Glomerular visceral epithelial cell (primary cell): ENCODE measurements around the gene BCKDHB.
"Not testable (repeated sequence)": the region's sequence is repeated elsewhere in the genome, so short reads cannot be mapped to it uniquely, and the experiment has no call there.

Source experiments
- DNase-seq: peaks from one replicate; pipeline ENCODE4 v3.0.0-alpha.2; 2016; ENCODE audit errors: extremely low spot score

BCKDHB gene

DNA sequence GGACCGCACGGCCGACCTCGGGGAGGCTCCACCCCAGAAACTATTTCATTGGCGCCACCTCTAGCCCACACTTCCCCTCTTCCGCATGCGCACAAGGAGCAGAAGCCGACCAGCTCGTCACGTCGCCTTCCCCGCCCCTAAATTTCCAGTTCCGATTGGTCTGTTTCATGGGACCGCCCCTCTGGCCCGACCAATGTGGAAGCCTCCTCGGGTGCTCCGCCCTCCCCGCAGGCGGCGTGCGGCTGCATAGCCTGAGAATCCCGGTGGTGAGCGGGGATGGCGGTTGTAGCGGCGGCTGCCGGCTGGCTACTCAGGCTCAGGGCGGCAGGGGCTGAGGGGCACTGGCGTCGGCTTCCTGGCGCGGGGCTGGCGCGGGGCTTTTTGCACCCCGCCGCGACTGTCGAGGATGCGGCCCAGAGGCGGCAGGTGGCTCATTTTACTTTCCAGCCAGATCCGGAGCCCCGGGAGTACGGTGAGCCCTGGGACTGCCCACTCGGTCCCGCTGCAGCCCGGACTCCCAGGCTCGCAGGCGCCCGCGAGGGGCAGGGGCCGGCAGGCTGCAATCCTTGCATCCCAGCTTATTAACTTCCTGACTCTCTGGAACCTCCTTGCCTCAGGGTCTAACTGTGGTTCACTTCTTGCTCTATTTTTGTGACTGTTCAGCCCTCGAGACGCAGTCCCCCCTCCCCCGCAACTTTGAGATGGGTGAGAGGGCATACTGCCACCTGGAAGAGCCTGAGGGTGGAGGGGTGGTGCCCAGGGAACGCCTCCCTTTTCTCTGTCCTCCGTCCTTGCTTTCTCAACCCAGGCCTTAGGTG is at the start of gene BCKDHB:
BCKDHB (plus strand) TSS at position 254 of the 818 bp plus-strand sequence; CDS start at position 277, 23 bp downstream.
- DNase-seq = peak; percentile 99

DNA sequence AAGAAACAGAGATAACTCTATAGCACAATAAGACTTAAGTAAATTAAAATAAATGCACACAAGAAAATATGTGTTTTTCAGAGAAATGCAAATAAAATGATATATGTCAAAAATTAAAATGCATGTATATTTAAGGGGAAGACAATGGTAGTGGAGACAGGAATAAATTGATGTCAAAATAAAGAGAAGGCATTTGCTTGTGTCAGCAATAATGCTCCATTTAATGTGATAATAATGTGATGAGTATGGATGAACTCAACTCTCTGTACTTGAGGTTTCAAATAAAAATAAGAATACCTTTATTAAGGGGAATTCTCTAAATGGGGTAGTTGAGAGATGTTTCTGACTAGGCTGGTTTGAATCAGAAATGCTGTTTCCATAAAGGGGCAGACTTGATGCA is 45.7 kb upstream of the BCKDHB start:
- DNase-seq = no peak

DNA sequence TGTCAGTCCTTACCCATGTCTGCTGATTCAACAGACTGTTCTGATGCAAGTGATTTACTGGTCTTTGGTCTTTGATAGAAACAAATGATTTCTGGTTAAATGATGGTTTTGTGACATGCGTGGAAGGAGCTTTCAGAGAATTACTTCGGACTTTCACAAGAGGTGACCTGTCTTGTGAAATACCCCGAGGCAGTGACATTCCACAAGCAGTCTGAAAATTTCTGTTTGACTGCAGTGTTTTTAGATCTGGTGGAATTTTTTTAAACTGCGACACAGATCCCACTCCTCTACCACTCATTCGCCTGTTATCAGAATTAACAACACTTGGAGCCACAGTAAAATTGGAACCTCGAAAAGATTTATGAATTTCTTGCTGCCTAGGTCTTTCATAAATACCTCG is 38.3 kb upstream of the BCKDHB start:
- not testable (repeated sequence) for DNase-seq

DNA sequence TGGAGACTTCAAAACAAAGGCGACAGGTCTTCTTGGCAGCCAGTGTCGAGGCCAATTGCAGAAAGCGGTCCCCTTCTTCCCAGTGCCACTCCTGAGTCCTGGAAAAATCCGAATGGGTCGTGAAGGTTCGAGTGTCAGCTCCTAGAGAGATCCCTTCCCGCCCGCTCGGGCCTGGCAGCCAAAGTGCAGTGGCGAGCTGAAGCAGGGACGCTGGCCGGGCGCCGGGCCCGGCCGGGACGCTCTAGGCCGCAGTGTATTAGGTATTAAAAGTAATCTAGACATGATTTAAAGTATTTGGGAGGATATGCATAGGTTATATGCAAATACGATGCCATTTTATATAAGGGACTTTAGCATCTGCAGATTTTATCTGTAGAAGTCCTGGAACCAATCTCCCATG is 36.0 kb upstream of the BCKDHB start:
- not testable (repeated sequence) for DNase-seq

DNA sequence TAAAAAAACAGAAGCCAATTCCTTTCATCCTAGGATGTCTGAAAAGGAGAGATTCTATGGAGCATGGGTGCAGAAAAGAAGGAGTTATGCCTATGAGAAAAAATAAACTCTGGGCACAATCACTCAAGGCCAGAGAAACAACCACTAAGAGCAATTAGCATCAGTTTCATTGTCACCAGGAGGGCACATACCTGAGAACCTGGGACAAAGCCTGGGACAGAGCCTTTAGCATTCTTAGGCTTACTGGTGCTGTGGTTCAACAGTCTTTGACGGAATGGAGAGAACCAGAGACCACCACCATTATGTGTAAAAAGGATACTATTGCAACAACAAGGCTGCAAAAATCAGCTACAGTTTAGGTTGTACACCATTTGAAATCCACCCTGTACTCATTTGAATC is 29.4 kb upstream of the BCKDHB start:
- DNase-seq = no peak

DNA sequence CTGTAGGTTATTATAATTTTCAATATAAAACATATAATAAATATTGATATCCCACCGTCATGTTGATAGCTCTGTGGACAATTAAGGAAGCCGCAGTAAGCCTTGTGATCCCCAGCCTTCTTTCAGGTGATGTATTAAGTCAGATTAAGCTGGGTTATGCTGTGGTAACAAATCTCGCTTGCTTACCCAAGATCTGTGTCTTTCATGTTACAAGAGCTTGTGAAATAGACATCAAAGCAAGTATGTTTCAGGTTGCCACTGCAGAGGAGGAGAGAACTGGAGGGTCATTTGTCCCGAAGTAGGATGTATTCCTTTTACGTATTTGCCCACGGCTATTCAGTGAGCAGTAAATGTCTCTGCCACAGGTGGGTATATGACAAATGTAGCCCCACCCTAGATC is 17.8 kb upstream of the BCKDHB start:
- no peak for DNase-seq

DNA sequence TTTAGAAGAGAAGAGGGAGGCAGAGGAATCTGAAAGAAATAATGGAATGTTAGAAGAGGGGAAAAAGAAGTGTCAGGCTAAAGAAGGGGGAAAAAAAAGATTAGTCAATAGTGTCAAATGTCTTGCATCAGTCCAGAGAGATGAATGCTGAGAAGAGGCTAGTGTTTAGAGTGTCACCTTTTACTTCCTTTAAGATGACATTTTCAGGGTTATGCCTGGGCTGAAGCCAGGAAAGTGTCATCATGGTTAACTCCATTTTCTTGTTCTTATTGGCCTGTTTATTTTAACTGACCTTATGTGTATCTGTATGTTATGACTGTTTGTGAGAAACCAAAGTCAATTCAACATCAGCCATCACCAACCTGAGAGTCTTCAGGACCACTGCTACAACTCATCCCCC is 15.0 kb upstream of the BCKDHB start:
- no peak for DNase-seq

DNA sequence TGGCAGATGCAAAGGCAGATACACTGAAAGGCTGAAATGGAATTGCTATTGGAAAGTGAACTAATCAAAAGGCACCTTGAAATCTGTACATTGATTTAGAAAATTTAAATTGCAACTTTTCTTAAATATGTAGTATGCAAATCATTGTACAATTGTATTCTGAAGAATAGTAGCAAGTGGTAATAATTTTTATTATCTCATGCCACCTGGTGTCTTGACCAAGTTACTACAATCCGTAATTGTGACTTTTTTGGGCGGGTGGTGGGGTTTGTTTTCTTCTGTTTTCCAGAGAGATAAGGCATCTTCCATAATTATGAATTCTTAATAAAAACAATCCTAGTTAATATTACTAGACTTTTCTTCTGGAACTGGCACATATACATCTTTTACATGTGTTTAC is 12.5 kb upstream of the BCKDHB start:
- DNase-seq = peak; percentile 23

DNA sequence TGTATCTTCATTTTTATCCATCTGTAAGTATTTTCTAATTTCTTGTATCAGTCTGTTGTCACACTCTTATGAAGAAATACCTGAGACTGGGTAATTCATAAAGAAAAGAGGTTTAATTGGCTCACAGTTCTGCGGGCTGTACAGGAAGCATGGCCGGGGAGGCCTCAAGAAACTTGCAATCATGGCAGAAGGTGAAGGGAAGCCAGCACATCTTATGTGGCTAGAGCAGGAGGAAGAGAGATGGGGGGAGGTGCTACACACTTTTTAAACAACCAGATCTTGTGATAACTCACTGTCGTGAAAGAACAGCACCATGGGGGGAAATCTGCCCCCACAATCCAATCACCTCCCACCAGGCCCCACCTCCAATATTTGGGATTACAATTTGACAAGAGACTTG is 10.9 kb upstream of the BCKDHB start:
- no peak for DNase-seq

DNA sequence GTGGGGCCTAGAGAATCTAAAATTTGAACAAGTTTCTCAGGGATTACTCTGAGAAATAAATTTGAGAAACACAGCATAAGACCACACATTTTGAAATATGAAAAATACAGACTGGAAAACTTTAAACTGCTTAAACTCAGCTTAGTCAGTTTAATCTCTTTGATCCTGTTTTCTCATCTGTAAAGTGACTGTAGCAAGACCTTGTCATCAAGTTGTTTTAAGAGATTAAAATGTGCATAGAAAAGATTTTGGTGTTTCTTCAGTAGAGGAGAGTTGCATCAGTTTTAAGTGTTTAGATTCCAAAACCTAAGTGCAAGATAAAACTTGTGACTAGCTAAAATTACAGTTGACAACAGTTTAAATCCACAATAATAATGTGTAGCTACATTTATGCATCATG is 8.1 kb upstream of the BCKDHB start:
- DNase-seq = no peak

DNA sequence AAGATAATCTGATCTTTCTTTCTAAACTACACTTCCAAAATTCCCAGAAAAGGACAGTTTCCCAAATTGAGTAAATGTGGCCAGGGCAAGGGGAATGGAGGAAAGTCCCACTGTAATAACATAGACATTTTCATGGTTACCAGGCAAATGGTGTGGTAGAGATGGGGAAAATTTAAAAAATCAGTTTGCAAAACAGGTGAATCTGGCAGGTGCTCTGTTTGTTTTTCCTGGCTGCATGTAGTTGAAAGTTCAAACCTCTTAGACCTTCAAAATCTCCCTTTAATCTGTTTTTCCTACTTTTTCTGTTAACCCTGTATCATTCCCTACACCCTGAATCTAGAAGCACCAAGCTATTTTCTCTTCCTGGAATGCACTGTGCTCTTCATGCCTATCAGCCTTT is 2.0 kb upstream of the BCKDHB start:
- no peak for DNase-seq

DNA sequence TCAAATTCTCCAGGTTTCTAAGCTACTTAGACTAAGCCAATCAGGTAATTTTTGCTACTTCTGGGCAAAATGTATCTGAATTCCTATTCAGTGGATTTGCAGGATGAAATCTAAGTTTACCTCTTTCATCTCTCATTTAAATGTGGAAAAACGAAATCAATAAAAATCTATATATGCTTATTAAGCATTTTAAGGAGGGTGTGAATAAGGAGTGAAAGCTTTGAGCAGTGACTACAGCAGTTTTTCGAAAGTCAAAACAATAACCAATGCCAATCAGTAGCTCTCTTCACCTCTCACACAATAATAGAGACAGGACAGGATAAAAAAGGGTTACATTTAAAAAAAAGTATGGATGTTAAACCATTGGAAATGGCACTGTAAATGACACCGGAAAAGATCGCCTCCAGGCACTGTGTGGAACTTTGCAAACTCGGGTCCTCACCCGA is 476 bp upstream of the BCKDHB start:
- no peak for DNase-seq

DNA sequence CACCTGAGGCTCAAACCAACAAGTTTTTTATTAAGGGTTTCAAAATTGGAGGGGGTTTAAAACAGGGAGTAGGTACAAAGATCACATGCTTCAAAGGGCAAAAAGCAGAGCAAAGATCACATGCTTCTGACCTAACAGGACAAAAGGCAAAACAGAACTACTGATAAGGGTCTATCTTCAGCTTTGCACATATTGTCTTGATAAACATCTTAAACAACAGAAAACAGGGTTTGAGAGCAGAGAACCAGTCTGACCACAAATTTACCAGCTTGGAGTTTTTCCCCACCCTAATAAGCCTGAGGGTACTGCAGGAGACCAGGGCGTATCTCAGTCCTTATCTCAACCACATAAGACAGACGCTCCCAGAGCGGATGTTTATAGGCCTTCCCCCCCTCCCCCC is 16.1 kb downstream of the BCKDHB start:
- DNase-seq = not testable (repeated sequence)

DNA sequence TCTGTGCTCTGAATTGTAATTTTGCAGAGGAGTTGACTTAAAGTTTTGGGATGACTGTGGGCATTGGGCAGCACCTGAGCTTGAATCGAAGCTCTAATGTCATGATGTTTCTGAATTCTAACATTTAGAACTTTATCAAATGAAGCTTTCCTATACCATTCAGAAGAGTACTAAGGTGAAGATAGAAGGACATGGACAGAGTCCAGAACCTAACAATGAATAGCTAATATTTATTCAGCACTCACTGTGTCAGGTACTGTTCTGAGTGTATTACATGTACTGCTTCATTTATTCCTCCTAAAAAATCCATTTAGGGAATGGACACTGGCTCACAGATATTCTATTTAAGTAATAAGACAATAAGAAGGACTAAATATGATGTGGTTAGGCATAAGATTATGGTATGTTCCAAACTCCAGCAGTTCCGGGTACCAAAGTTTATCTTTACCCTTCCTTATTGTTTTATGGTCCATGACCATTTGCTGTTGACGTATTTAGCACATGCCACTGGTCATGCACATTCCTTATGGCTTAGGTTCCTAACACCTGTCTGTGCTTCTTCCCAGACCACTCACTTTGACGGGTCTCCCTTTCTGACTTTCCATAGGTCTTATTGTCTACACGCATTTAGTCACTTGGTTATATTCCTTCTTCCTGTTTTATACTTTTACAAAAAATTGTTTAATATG is 20.3 kb downstream of the BCKDHB start:
- DNase-seq = peak; percentile 75

DNA sequence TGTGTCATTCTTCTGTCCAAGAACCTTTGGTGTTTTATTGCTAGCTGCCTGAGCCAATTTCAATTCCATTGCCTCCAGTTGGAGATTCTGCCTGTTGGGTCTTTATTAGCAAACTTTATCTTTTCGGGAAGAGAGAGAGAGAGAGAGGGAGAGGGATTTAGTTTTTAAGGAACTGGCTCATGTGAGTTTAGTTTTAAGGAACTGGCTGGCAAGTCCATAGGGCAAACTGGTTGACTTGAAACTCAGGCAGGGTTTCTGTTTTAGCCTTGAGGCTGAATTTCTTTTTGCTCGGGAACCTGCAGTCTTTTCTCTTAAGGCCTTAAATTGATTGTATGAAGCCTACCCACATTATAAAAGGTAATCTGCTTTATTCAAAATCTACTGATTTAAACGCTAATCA is 23.0 kb downstream of the BCKDHB start:
- no peak for DNase-seq

DNA sequence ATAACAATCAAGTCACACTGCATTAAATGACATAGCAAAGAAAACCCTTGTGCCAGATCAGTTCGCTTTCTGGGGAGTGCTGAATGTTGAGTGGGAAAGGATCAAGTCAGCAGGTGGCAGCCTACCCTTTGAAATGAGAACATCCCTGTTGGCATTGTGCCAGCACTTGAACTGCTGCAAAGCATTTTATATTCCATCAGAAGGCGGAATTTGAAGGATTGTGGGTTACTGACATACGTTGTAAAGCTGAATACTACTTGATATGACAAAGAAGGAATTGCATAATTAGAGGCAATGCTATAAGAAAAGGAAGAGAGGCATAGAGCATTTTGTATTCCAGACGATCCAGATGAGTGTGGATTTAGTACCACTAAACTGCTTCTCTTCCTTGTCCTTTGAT is 26.5 kb downstream of the BCKDHB start:
- DNase-seq = peak; percentile 56

DNA sequence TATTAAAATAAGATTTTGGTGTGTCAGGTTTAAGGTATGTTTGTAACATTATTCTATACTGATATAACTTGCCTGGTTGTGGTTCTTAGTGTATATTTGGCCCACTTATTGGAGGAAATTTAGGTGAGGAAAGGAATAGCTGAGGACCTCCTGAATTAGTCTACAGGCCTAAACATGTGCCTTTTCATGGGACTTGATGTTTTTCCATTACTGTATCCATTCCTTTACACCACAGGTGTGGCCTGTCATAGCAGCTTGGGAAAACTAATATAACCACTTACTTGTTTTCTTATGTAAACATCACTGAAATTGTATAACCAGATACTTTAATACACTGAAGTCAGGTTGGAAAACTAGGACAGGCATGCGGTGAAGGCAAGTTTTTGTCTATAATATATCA is 27.6 kb downstream of the BCKDHB start:
- DNase-seq = no peak

DNA sequence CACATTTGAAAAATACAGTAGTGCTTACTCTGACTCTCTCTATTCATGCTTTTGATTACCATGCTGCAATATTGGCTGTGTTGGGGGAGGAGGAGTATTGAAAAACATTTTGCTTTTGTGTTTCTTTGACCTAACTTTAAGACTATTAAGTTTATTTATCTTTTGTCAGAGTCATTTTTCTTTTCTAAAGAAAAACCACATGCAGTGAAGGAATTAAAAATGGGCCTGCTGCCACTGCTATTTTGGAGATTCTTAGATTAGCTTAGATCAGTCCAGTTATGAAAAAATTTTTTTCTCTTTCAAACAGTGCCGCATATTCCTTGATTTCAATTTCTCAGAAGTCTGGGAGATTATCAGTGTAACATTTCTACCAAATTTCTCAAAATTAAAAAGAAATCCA is 36.1 kb downstream of the BCKDHB start:
- DNase-seq = no peak

DNA sequence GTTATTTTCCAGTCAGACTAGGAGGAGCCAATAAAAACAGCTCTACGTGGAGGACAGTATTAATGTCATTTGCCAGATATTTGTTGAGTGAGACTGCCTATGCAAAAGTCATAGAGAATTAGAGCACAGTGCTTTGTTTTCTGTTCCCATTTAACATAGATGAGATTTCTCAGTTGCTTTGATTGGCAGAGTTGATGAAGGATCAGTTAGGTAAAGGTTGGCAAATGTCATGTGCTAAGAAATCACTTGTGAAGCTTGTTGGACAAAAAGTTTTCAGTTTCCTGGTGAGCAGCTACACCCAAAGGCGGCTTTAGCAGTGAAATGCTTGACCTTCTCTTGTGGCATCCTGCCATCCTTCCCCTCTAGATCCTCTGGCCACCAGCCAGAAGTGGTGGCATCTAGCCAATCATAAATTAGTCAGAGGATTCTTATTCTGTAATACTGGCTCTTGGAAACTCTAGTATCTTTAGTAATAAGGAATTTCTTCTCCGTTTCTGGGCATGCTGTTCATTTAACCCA is 37.0 kb downstream of the BCKDHB start:
- DNase-seq = peak; percentile 96

DNA sequence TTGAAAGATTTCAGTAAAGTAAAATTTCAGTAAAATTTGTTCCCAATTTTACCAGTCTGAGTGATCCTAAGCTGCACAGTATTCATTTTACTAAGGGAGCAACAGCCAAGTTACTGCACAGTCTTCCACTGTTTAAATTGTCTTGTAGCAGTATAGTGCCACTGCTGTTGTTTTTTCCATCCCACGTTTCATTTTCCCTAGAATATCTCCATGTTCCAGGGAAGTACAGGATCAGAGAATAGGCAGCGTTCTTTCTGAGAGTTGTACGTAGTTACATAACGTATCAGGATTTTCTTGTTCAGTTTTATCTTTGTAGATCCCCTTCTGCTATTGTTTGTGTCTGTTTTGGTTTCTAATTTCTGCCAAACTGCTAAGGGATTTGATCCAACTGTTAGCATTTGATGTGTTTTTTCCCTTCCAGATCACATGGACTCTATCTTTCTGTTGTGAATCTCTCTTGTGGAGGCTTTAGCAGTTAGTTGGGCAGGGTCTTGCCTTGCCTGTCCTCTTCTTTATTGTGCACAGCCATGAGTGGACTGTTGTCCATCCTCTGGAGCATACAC is 38.4 kb downstream of the BCKDHB start:
- DNase-seq = no peak

DNA sequence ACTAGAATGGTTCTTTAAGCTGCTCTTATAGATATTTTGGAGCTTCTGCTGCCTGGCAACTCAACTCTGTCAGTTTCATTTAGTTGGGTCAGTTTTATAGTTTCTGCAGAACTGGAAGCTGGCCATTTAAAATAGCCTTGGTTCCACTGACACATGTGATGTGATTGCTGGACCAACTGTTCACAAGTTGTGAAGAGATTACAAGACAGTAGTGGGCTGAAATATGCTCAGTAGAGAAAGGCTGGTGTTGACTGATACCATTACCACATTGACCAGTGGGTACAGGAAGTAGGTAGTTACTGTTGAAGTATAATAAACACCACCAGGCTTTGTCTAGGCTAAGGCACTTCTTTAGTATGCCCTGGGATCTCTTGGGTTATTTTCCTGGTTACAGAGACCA is 39.0 kb downstream of the BCKDHB start:
- no peak for DNase-seq

DNA sequence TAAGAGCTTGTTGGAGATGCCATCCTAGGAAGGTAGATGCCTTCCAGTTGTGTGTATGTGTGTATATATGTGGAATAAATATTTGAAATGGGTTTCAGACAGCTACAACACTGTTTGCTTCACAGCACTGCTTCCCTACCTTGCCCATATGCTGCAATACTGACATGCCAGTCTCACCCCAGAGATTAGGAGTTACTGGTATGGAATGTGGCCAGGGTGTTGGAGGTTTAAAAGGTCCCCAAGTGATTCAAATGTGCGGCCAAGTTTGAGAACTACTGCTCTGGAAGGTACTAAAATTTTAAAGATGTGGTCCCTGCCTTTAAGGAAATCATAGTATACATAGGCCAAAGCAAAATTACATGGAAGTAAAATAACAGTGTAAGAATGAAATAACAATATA is 39.5 kb downstream of the BCKDHB start:
- no peak for DNase-seq

DNA sequence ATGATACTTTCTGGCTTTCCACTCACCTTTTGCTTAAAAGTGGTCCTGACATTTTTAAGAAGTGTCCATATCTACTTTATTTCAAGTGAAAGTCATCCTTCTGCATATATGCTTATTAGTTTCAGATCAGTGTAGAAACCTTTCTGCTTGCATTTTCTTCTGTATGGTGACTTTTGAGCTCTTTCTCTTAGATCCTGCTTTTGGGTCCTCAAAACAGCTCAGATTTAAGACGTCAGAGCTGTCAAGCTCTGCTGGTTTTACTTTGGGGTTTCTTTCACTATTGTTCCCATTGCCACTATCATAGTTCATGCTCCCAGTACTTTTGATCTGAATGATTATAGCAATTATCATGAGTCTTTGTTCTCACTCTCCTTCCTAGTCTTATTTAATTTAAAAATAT is 41.7 kb downstream of the BCKDHB start:
- no peak for DNase-seq
